Retinal pigment epithelial cell (primary cell): Measurements from ENCODE around the gene EYS.

Experiments
- DNase-seq: peaks from one replicate; pipeline ENCODE4 v3.0.0-alpha.2; 2010; ENCODE audit warnings: low read depth
- H3K4me3 ChIP-seq: 2 replicates; pipeline ENCODE4 v1.5.1; 2011; ENCODE audit warnings: mild to moderate bottlenecking, low read length, control low read depth, moderate library complexity
- TF ChIP-seq, protein P1 (sequence below): conservative IDR thresholded peaks from 2 replicates; pipeline ENCODE4 v1.5.1; 2011; ENCODE audit warnings: low read depth, low read length, control low read depth, inconsistent platforms

Gene EYS

DNA sequence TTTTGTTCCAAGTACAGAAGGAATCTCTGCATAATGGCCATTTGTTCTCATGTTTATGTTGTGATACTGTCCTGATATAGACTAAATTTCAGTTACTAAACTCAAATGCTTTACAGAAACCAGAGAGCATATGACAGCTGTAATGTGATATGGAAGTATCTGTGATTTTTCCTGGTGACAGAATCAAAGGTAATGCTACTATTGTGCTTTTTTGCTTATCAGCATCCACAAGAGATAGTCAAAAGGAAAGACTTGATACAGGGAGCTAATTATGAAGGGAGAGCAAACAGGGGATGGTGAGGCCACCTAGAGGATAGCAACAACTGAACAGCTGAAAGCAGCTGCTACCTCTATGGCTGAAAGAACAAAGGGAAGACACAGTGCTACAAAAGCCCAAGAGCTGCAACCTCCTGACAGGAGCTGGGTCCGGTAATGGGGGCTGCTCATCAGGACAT is 1890.0 kb downstream of the EYS start:
- TF ChIP-seq, protein P1, sequence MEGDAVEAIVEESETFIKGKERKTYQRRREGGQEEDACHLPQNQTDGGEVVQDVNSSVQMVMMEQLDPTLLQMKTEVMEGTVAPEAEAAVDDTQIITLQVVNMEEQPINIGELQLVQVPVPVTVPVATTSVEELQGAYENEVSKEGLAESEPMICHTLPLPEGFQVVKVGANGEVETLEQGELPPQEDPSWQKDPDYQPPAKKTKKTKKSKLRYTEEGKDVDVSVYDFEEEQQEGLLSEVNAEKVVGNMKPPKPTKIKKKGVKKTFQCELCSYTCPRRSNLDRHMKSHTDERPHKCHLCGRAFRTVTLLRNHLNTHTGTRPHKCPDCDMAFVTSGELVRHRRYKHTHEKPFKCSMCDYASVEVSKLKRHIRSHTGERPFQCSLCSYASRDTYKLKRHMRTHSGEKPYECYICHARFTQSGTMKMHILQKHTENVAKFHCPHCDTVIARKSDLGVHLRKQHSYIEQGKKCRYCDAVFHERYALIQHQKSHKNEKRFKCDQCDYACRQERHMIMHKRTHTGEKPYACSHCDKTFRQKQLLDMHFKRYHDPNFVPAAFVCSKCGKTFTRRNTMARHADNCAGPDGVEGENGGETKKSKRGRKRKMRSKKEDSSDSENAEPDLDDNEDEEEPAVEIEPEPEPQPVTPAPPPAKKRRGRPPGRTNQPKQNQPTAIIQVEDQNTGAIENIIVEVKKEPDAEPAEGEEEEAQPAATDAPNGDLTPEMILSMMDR, result peak; percentile 27
- H3K4me3 ChIP-seq, result no peak overlapping the region
- DNase-seq, result no peak

DNA sequence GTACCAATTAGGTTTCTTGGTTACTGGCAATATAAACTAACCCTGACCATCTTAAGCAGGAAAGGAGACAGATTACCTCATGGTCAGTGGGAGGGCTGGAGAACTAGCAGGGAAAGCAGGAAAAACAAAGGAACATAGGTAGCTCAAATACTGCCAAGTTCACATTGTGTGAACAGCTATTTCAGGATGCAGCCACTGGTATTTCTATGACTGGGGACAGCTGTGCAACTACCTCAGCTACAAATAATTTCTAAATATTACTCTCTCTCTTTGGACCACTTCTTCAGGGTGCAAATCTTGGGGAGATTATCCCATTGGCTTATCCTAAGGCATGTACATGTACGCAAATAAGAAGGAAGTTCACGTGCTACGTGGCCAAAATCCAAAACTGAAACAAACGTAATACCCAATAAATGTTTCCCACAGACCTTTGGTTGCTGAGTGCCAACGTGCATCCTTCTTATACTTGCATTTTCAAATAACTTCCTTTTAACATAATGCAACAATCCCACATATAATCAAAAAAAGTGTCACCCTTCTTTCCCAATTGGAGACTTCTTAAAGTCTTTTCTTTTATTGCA is 1890.5 kb downstream of the EYS start:
- H3K4me3 ChIP-seq, result no peak overlapping the region
- TF ChIP-seq, protein P1, result no peak
- no peak for DNase-seq

DNA sequence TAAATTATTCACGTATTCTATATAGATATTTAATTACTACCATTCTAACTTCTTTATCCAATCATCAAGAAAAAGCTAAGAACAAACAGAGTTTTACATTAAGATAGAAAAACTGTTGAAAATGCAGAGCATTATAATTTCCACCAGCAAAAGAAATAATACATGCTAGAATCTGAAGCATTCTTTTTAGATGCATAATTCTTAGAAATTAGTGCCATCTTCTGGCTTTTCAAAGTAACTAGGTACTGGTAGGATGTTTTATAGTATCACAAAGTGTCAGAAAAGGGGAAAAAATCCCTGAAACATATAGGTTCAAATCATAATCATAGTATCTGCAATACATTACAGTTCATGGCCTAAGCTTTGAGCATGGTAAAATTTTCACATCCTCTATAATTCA is 1892.6 kb downstream of the EYS start:
- TF ChIP-seq, protein P1, result no peak
- DNase-seq, result no peak
- no peak overlapping the region for H3K4me3 ChIP-seq

DNA sequence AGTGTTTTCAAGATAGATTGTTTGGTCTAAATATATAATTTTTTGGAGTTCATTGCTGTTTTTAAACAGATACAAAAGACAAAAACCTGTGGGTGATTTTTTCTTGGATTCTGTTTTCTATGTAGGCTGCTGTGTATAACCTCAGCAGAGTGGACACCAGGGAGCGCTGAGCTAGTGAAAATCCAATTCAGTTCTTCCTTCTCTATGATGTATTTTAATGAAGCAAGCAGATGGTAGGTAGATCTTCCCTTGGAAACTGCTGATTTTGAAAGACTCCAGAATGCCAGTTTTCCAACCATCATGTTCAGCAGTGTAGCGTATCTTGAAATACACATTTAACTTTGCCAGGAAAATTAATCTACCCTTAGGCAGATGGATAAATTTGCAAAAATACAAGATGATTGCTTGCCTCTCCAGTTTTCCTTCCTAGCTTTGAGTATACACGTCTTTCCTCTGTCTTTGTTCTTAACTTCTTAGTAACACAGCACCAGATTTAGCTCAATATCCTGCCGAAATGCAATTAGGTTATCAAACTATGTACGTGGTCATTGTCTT is 1893.4 kb downstream of the EYS start:
- H3K4me3 ChIP-seq, result no peak overlapping the region
- no peak for DNase-seq
- TF ChIP-seq, protein P1, result no peak

DNA sequence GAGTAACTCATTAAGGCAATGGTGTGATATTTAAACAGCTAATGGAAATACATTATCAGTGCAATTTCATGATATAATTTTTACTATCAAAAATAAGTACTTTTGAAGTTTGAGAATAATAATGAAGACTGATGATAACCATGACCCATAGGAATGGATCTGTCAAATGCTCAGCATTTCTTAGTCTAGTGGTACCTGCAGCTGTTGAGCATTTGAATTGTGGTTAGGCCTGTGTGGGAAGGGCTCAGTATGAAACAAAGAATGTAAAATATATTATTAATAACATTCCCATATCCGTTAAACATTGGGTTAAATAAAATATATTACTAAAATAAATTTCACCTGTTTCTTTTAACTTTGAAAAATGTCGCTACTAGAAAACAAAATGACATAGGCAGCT is 1898.5 kb downstream of the EYS start:
- TF ChIP-seq, protein P1, result no peak
- H3K4me3 ChIP-seq, result no peak overlapping the region

DNA sequence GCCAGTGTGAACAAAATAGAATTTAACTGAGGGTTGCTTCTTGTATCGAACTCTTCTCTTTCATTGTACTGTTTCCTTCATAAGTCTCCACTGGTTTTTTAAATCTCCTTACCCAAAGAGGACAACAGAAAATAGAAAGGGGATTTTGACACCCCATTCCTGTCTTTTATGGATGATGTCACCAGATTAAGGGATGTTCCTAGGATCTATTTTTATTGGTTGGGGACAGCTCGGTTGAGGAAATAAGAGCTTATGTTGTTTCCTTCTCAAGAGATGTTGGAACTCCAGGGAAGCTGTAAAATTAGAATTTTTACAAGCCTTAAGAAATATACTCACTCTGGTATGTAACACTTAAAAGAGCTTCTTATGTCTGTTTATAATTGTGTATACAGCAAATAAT is 1900.0 kb downstream of the EYS start:
- TF ChIP-seq, protein P1, result no peak
- no peak overlapping the region for H3K4me3 ChIP-seq
- no peak for DNase-seq

More for the DNA sequence above, 1898.5 kb downstream of the EYS start:
- no peak for DNase-seq

DNA sequence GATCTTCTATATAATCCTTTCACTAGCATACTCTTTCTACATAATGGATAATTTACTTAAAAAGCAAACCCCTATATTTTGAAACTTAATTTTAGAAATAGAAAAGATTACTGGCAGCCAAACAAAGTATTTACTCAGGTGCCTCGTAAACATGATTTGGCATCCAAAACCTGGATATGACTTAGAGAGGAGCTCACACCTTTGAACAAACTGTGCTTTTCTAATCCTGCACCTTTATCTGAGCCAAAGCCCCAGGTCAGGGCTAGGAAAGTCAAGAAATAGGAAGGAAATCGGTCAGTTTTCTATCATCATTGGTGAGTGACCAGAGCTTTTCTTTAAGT is 1900.5 kb downstream of the EYS start:
- no peak for DNase-seq
- no peak overlapping the region for H3K4me3 ChIP-seq
- TF ChIP-seq, protein P1, result no peak
